Putamen (tissue), 1 donor: ENCODE results near the gene ZFR.
"Not testable (repeated sequence)": the region's sequence is repeated elsewhere in the genome, so short reads cannot be mapped to it uniquely, and the experiment has no call there.

Experiments used
- DNase-seq: peaks from one replicate; pipeline ENCODE4 v3.0.0-alpha.2; 2016; ENCODE audit warnings: low spot score

ZFR gene

GRCh38 chr5:32450952-32451351 is 6.4 kb upstream of the ZFR start:
- no peak for DNase-seq

DNA sequence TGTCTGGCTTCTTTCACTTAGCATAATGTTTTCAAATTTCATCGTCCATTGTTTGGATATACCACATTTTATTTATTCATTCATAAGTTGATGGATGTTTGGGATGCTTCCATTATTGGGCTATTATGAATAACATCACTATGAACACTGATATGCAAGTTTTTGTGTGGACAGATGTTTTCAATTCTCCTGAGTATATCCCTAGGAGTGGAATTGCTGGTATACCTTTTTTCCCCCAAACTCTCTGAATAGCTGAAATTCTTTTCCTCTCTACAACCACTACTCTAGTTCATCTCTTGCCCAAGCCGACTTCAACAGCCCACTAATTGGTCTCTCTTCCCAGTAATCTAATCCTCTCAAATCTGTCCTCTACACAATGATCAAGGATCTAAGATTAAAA is 4.7 kb upstream of the ZFR start:
- no peak for DNase-seq

- no peak for DNase-seq
Observed at GRCh38 chr5:32446630-32447029, 2.1 kb upstream of the ZFR start.

- peak; percentile 38 for DNase-seq
Observed at GRCh38 chr5:32445831-32446614, 1.5 kb upstream of the ZFR start.

GRCh38 chr5:32445287-32445758 is 783 bp upstream of the ZFR start:
- DNase-seq = no peak

GRCh38 chr5:32443541-32444430 is 754 bp downstream of the ZFR start:
- peak; percentile 35 for DNase-seq

- peak; percentile 21 for DNase-seq
Observed at GRCh38 chr5:32443145-32443540, 1.4 kb downstream of the ZFR start.

DNA sequence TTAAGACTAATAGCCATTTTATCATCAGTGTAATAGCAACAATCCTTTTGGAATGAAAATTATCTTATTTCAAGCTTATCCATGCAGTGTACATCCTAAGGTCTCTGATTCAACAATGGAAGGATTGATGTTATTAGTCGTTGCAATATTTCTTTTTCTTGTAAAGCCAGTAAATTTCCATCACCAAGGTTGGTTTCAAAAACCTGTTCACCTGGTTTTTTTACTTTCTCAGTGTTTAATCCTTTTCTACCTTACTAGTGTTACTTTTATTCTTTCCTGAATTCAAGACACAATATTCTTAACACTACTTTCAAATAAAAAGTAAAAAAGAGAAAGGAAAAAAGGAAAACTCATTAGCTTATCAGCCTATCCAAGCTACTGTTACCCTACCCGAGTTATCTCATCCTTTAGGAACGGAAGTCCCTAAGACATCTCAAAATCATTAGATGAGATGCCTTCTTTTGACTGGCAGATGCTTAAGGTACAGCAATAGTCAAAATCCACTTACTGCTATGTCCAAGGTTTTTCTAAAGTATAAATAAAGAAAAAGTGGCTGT is 5.4 kb downstream of the ZFR start:
- no peak for DNase-seq

DNA sequence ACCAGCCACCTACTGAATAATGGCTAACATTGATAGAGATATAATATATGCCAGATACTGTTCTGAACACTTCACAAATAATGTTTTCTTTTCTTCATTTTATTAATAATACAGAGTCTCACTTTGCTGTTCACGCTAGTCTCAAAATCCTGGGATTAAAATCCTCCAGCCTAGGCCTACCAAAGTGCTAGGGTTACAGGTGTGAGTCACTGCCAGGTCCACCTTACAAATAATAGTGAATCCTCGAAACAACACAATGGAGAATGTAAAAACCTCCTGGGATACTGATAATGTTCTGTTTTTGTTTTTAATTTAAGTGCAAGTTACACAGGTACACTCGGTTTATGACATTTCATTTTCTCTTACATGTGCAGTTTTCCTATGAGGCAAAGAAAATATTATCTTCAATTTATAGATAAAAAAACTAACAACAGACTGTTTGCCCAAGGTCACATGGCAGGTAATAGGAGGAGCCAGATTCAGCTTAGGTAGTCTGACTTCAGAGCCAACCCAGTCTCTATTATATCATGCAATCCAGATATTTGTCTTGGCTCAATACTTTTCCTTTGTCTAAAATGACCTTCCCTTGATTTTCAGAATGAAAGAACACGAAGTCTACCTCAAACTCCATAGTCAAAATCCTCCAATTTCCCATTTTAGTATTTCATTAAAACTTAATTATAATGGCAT is 7.8 kb downstream of the ZFR start:
- DNase-seq = no peak

- no peak for DNase-seq
Observed at GRCh38 chr5:32435383-32435782, 9.2 kb downstream of the ZFR start.

DNA sequence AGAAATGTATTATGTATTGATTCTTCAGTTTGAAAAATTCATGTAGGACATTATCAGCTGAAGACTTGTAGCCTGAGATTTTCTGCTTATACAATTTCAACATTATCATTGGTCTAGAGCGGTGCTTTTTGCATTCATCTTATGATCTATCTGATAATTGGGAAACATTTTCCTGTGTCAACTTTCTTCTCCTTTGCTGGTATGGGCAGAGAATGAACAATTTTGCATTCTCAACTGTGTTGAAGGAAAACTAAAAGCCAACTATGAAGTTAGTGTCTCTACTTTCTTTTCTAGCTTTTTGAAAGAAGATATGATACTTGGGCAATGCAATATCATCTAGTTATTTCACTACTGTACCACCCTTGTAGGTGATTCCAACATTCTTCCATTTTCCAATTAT is 10.3 kb downstream of the ZFR start:
- no peak for DNase-seq

DNA sequence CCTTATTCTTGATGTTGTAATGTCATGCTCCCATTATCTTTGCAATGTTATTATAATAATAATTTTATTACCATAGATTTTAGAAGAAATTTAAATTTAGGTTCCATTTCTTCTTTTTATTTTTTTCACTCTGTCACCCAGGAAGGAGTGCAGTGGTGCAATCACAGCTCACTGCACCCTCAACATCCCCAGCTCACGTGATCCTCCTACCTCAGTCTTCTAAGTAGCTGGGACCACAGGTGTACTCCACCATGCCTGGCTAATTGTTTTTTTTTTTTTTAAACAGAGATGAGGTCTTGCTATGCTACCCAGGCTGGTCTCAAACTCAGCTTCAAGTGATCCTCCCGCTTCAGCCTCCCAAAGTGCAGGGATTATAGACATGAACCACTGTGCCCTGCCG is 11.9 kb downstream of the ZFR start:
- DNase-seq = no peak

DNA sequence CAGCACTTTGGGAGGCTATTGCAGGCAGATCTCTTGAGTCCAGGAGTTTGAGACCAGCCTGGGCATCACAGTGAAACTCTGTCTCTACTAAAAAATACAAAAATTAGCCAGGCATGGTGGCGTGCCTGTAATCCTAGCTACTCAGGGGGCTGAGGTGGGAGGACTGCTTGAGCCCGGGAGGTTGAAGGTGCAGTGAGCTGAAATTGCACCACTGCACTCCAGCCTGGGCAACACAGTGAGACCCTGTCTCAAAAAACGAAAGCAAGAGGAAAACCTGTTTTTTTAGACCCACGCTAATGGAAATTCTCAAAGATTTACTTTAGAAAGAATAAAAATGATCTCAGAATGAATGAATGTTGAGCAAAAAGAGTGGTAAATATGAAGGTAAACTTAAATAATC is 13.7 kb downstream of the ZFR start:
- not testable (repeated sequence) for DNase-seq

- DNase-seq = no peak
Observed at GRCh38 chr5:32428426-32428825, 16.1 kb downstream of the ZFR start.

DNA sequence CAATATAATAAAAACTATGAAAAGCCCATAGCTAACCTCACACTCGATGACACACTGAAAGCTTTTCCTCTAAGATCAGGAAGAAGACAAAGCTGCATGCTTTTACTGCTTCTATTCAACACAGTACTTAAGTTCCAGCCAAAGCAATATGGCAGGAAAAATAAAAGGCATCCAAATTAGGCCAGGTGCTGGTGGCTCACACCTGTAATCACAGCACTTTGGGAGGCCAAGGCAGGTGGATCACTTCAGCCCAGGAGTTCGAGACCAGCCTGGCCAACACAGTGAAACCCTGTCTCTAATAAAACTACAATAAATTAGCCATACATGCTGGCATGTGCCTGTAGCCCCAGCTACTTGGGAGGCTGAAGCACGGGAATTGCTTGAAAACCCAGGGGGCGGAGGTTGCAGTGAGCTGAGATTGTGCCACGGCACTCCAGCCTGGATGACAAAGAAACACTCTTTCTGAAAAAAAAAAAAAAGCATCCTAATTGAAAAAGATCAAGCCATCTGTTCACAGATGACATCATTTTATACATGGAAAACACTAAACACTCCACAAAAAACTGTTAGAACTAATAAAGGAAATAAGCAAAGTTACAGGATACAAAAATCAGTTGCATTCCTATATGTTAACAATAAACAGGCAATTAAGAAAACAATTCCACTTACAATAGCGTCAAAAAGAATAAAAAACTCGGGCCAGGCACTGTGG is 17.9 kb downstream of the ZFR start:
- no peak for DNase-seq

DNA sequence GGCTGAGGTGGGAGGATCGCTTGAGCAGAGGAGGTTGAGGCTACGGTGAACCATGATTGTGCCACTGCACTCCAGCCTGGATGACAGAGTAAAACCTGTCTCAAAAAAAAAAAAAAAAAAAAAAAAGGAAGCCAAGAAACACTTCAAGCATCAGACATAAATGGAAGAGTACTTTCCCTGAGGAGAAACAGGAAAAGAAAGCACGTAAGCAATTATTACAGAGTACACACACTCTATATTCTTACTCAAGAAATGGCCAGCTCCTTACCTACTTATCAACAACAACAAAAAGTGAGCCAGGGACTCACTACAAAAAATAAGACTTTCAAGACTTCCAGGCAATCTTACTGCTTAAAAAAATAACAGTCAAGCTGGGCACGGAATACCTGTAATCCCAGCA is 21.8 kb downstream of the ZFR start:
- no peak for DNase-seq

GRCh38 chr5:32421075-32421474 is 23.5 kb downstream of the ZFR start:
- DNase-seq = no peak

DNA sequence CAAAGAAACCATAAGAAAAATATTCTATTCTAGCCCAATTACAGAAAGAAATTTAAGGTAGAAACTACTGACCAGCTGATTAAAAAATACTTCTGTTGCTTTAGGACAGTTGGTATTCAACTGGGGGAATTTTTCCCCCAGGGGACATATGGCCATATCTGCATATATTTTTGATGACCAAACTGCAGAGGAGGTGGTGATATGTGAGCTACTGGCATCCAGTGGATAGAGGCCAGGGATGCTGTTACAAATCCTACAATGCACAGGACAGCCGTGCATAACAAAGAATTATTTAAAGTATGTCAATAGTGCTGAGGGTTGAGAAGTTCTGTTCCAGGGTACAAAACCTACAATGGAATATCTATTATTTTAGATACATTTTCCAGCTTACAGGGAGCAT is 24.0 kb downstream of the ZFR start:
- no peak for DNase-seq

DNA sequence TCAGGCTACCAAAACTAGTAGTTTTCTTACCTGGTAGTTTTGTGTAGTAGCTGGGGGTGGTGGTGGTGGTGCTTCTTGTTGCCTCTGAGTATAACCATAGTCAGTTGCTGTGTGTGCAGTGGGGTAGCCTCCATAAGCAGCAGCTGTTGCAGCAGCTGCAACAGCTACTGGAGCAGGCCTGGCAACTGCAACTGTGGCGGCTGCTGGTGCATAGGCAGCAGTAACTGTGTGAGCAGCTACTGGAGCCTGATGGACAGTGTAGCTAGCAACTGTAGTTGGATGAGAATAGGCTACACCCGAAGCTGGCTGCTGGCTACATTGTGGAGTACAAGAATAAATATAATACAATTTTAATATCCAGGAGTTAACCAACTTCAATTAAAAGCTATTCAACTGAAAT is 24.7 kb downstream of the ZFR start:
- DNase-seq = no peak

- no peak for DNase-seq
Observed at GRCh38 chr5:32413466-32414263, 30.9 kb downstream of the ZFR start.

GRCh38 chr5:32410630-32411029 is 33.9 kb downstream of the ZFR start:
- DNase-seq = no peak
